Right lobe of liver (tissue), 6 donors: ENCODE measurements around the gene DYTN. TPM values are rescaled to one million over a fixed set of nuclear protein-coding genes. Genes with fewer than 3 reads are reported as not detected.

ENCODE experiments used
- ATAC-seq, 4 donors: fragments of 200-7000 bp; cut with Tn5 transposase; one replicate each; pipeline ENCODE4 v1.9.1; 2020; ENCODE audit warnings: mild to moderate bottlenecking in 4 of 4, moderate library complexity in 4 of 4
- DNase-seq, 3 donors: peaks; one replicate each; pipeline ENCODE4 v3.0.0-alpha.2; 2020
- H3K27ac ChIP-seq, 3 donors: fragments of 200-600 bp; one replicate each; pipeline ENCODE4 v1.8.0; 2022
- H3K27me3 ChIP-seq, 2 donors: fragments of 200-600 bp; one replicate each; pipeline ENCODE4 v1.8.0; 2022
- H3K36me3 ChIP-seq, 4 donors: fragments of 200-600 bp; sonication (generic) in 1 of 4; one replicate each; pipeline versions ENCODE4 v1.5.1 to v1.8.0; 2017 to 2022; ENCODE audit warnings: control low read depth in 1 of 4
- H3K4me1 ChIP-seq, 4 donors: fragments of 200-600 bp; sonication (generic) in 1 of 4; one replicate each; pipeline versions ENCODE4 v1.5.1 to v1.8.0; 2017 to 2022; ENCODE audit warnings: control low read depth in 1 of 4
- H3K4me3 ChIP-seq, 3 donors: fragments of 200-600 bp; one replicate each; pipeline ENCODE4 v1.8.0; 2022
- H3K9me3 ChIP-seq, 4 donors: fragments of 200-600 bp; sonication (generic) in 1 of 4; one replicate each; pipeline versions ENCODE4 v1.5.1 to v1.8.0; 2017 to 2022; ENCODE audit warnings: control low read depth in 1 of 4
- POLR2A ChIP-seq: fragments of 450-650 bp; IDR thresholded peaks from one replicate; pipeline ENCODE4 v1.6.1; 2017; ENCODE audit warnings: antibody characterized with exemption, mild to moderate bottlenecking
- WGBS: methylation state at CpG from one replicate; pipeline ENCODE4 v1.1.6; 2018; ENCODE audit warnings: low coverage, low lambda C conversion rate; ENCODE audit not compliant: insufficient coverage; ENCODE audit errors: missing lambda C conversion rate; 5-methylcytosine and 5-hydroxymethylcytosine counted together
- intact Hi-C, 2 donors: fragments of 100-400 bp; cut with DNase I; formaldehyde crosslinking; loops; one replicate each; pipeline versions ENCODE4 v1.11.2 to v1.14.1; 2022
- long read RNA-seq: library from polyadenylated mRNA; unstranded; transcript quantifications from one replicate; pipeline ENCODE4 v2.0.0, GENCODE V29; 2019
- total RNA-seq, 6 experiments: library from RNA; depleted of rRNA in 2 of 6; stranded (reverse); fragments of >200 nt in 2 of 6; fragmentation: NEBNext Ultra II Directional in 3 of 6; extraction: Animal tissue kit (Norgen Biotek cat#: 25700) in 3 of 6; gene quantifications; one replicate each; pipeline versions ENCODE4 v1.1.0 to v1.2.4, GENCODE V29; 2016 to 2023
- TF ChIP-seq, protein P1 (sequence below), 4 donors: fragments of 200-600 bp in 3 of 4; fragments of 450-650 bp in 1 of 4; IDR thresholded peaks; one replicate each; pipeline versions ENCODE4 v1.5.1 to v1.8.0; 2016 to 2022; ENCODE audit warnings: antibody characterized with exemption in 4 of 4, mild to moderate bottlenecking in 2 of 4
- donor health status: DM: no; HTN: yes; CAD: no.
- donor health status: DM: no; HTN: no; CAD: no.
- donor health status: DM: no; HTN: no; CAD: no.
- donor health status: DM: no; HTN: yes; CAD: no.
- donor health status: DM: no; HTN: yes; CAD: no.

The DYTN gene
- not detected for total RNA-seq
- long read RNA-seq: 0 reads

DNA sequence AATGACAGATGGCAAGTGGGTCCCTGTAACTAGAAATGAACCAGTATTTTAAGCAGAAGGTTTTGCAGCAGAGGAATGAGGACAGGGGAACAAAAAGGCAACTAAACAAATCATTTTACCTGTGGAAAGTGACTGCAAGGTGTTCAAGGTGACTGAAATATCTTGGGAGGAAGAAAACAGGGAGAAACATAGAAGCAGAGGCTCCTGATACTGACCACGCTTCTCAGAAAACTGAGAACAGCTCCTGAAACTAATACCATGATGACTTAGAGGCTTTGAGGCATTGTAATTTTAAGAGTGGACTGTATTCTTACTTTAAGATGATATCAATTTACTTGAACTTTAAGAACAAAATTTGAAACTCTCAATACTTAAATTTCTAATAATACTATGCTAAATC lies at the start of gene DYTN:
Gene DYTN, minus strand, starts transcription at position 101 of the 400 bp plus-strand sequence. CDS start 117 bp downstream, outside the sequence.
- H3K27ac ChIP-seq: no peak within 1 kb of the TSS
- H3K27me3 ChIP-seq: no peaks in the 10 kb centered on the region
- no peaks in the 10 kb centered on the region for H3K4me1 ChIP-seq
- H3K36me3 ChIP-seq: no peaks in the 10 kb centered on the region
- intact Hi-C loops: no loop called here
- H3K9me3 ChIP-seq: no peaks in the 10 kb centered on the region
- no peak for DNase-seq
- TF ChIP-seq POLR2A: no peak
- TF ChIP-seq, protein P1, sequence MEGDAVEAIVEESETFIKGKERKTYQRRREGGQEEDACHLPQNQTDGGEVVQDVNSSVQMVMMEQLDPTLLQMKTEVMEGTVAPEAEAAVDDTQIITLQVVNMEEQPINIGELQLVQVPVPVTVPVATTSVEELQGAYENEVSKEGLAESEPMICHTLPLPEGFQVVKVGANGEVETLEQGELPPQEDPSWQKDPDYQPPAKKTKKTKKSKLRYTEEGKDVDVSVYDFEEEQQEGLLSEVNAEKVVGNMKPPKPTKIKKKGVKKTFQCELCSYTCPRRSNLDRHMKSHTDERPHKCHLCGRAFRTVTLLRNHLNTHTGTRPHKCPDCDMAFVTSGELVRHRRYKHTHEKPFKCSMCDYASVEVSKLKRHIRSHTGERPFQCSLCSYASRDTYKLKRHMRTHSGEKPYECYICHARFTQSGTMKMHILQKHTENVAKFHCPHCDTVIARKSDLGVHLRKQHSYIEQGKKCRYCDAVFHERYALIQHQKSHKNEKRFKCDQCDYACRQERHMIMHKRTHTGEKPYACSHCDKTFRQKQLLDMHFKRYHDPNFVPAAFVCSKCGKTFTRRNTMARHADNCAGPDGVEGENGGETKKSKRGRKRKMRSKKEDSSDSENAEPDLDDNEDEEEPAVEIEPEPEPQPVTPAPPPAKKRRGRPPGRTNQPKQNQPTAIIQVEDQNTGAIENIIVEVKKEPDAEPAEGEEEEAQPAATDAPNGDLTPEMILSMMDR (IDR thresholded peaks at IDR 0.05): no peak
- no peak within 1 kb of the TSS for H3K4me3 ChIP-seq
- ATAC-seq: no peak
- 42% methylated on average over 1 of the region's 1 CpG for WGBS

GRCh38 chr2:206766057-206766930 lies 48.1 kb upstream of the DYTN start:
- intact Hi-C loops: no loop called here
- ATAC-seq (no peak), DNase-seq (no peak)
- Histone ChIP-seq H3K27ac (peak overlapping the region; percentile 70 to 77 (median 72)), H3K36me3 (peaks cover 0 to 19% (median 1%) of the 10 kb centered on the region in 4 donors), H3K27me3 (no peaks in the 10 kb centered on the region), H3K4me1 (peaks cover 0 to 6% (median 1%) of the 10 kb centered on the region in 4 donors), H3K4me3 (peak overlapping the region; percentile 79 to 96 (median 92)), H3K9me3 (no peaks in the 10 kb centered on the region)
- WGBS: 37% methylated on average over 12 of the region's 12 CpGs
- TF ChIP-seq POLR2A: no peak
- TF ChIP-seq, protein P1 (IDR thresholded peaks at IDR 0.05): no peak

DNA sequence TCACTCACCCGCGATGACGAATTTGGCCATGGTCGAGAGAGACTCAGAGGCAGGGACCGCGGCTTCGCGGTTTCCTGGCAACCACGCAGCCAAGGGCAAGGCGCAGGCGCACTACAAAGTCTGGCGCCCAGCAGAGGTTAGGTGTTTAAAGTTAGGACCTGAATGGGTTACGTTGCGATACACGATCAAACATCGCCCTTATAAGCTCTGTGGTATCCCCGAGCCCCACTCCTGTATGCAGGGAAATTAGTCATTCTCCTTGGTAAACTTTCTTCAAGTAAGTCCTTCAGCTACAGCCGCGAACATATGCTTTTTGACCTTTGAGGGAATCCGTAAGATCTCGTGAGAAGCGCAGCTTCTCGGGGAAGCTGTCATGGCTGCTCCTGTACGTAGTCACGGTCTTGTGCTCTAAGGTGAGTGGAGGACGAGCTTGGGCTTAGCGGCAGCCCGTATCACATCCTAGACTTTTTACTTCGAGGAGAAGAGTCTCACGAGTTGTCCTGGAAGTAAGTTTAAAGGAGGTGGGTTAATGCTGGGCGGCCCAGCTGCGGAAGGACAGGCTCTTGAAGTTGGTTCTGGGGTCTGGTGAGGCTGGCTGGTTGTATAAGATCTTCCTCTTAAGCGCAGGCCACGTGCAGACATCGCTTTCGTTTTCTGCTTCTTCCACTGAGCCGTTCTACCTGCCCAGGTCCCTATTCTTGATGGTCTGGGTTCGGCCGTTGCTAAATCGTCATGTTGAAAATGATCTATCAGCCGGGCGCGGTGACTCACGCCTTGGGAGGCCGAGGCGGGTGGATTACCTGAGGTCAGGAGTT lies 47.3 kb upstream of the DYTN start, which contains the start of the genes FASTKD2 and MDH1B:
Gene FASTKD2, plus strand, starts transcription at position 365 of the 815 bp plus-strand sequence. CDS start 1,088 bp downstream, outside the sequence.
Gene MDH1B, minus strand, starts transcription at position 87 of the 815 bp plus-strand sequence. Its CDS starts 57 bp downstream, at position 30.
- Histone ChIP-seq H3K36me3 (peaks cover 0 to 12% (median 0%) of the 10 kb centered on the region in 4 donors), H3K27me3 (no peaks in the 10 kb centered on the region), H3K9me3 (no peaks in the 10 kb centered on the region), H3K4me3 (peak within 1 kb of the TSS; percentile 79 to 96 (median 92)), H3K27ac (peak within 1 kb of the TSS; percentile 70 to 77 (median 72)), H3K4me1 (peaks cover 0 to 6% (median 1%) of the 10 kb centered on the region in 4 donors)
- ATAC-seq: peak; percentile 94 to 96 (median 96)
- peak; percentile 88 to 91 (median 89) for DNase-seq
- intact Hi-C loops: no loop called here
- WGBS: under 1% methylated on average over 30 of the region's 46 CpGs
- peak; percentile 57 for TF ChIP-seq POLR2A
- TF ChIP-seq, protein P1 (IDR thresholded peaks at IDR 0.05): no peak

DNA sequence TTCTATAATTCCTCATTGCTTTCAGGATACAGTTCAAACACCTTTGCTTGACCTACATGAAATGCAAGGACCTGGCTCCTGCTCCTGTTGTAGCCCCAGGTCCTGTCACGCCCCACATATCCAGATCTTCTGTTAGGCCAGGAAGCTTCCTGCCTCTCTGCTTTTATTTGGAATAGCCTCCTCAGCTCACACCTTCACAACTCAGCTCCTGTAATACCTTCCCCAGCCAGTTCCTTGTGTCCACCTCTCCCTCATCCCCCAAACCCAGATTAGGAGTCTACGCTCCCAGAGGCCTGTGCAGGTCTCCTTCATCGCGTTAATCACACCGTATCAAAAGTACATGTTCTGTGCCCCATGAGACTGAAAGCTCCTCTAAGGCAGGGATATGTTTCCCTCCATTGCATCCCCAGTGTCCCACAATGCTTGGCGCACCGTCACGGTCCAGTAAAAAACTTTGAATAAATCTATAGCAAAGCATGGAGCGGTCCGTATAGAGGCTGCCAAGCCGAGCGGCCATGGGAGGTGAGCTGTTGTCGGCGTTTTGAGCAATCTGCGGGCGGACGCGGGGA lies 46.6 kb upstream of the DYTN start:
- H3K27ac ChIP-seq: peak overlapping the region in 2 of 3 donors; percentile 72 to 77
- ATAC-seq (no peak), DNase-seq (no peak)
- TF ChIP-seq, protein P1 (IDR thresholded peaks at IDR 0.05): no peak
- TF ChIP-seq POLR2A: no peak
- intact Hi-C loops: no loop called here
- peak overlapping the region; percentile 79 to 96 (median 92) for H3K4me3 ChIP-seq
- 12% methylated on average over 18 of the region's 18 CpGs for whole genome bisulfite sequencing
- H3K36me3 ChIP-seq: peaks cover 0 to 6% (median 0%) of the 10 kb centered on the region in 4 donors
- H3K4me1 ChIP-seq: peaks cover 0 to 6% (median 1%) of the 10 kb centered on the region in 4 donors
- H3K27me3 ChIP-seq: no peaks in the 10 kb centered on the region
- H3K9me3 ChIP-seq: no peaks in the 10 kb centered on the region
